Hepatocyte (in vitro differentiated cells): ENCODE results near the gene APC2.

Experiments
- EZH2 ChIP-seq: fragments of 200-600 bp; sonication (generic); IDR thresholded peaks from 2 replicates; pipeline ENCODE4 v1.6.1; 2016; ENCODE audit warnings: antibody characterized with exemption, mild to moderate bottlenecking, borderline replicate concordance
- EZH2phosphoT487 ChIP-seq: fragments of 200-600 bp; sonication (generic); IDR thresholded peaks from one replicate; pipeline ENCODE4 v1.6.1; 2018; ENCODE audit warnings: antibody characterized with exemption, mild to moderate bottlenecking, low read depth, moderate library complexity; ENCODE audit not compliant: unreplicated experiment, severe bottlenecking
- TF ChIP-seq, protein P1 (sequence below): fragments of 200-600 bp; sonication (generic); IDR thresholded peaks from 2 replicates; pipeline ENCODE4 v1.5.1; 2016; ENCODE audit warnings: antibody characterized with exemption, mild to moderate bottlenecking; ENCODE audit not compliant: poor library complexity

GRCh38 chr19:1455336-1456120, 5.6 kb downstream of the APC2 start:
- no peak for TF ChIP-seq EZH2
- TF ChIP-seq, protein P1, sequence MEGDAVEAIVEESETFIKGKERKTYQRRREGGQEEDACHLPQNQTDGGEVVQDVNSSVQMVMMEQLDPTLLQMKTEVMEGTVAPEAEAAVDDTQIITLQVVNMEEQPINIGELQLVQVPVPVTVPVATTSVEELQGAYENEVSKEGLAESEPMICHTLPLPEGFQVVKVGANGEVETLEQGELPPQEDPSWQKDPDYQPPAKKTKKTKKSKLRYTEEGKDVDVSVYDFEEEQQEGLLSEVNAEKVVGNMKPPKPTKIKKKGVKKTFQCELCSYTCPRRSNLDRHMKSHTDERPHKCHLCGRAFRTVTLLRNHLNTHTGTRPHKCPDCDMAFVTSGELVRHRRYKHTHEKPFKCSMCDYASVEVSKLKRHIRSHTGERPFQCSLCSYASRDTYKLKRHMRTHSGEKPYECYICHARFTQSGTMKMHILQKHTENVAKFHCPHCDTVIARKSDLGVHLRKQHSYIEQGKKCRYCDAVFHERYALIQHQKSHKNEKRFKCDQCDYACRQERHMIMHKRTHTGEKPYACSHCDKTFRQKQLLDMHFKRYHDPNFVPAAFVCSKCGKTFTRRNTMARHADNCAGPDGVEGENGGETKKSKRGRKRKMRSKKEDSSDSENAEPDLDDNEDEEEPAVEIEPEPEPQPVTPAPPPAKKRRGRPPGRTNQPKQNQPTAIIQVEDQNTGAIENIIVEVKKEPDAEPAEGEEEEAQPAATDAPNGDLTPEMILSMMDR, result no peak
- TF ChIP-seq EZH2phosphoT487, result no peak
